HFFc6 (cell line): ENCODE results near the gene RNF186. TPM values are rescaled to one million over a fixed set of nuclear protein-coding genes. Genes with fewer than 3 reads are reported as not detected.
"Not testable (repeated sequence)": the region's sequence is repeated elsewhere in the genome, so short reads cannot be mapped to it uniquely, and the experiment has no call there.

ENCODE experiments used
- DNase-seq: peaks from one replicate; pipeline ENCODE4 v3.0.0-alpha.2; 2018
- H3K27ac Mint-ChIP-seq: 2 replicates; pipeline ENCODE4 v1.8.0; 2020; ENCODE audit warnings: mild to moderate bottlenecking, mixed read lengths
- H3K27me3 Mint-ChIP-seq: 2 replicates; pipeline ENCODE4 v1.8.0; 2021; ENCODE audit warnings: mild to moderate bottlenecking, moderate library complexity, mixed read lengths; ENCODE audit not compliant: insufficient read depth
- H3K36me3 Mint-ChIP-seq: 2 replicates; pipeline ENCODE4 v1.8.0; 2021; ENCODE audit warnings: low read depth, mixed read lengths
- H3K4me1 Mint-ChIP-seq: 2 replicates; pipeline ENCODE4 v1.8.0; 2020; ENCODE audit warnings: low read depth, mixed read lengths
- H3K4me3 Mint-ChIP-seq: 2 replicates; pipeline ENCODE4 v1.8.0; 2020; ENCODE audit warnings: mild to moderate bottlenecking, moderate library complexity, mixed read lengths
- H3K9me3 Mint-ChIP-seq: 2 replicates; pipeline ENCODE4 v1.8.0; 2020; ENCODE audit warnings: mild to moderate bottlenecking, mixed read lengths
- total RNA-seq, 6 experiments: library from RNA; stranded (reverse); fragmentation: NEBNext Ultra II Directional; extraction: Animal tissue kit (Norgen Biotek cat#: 25700); gene quantifications; 2 replicates in 1 of 6; 3 replicates in 5 of 6; pipeline ENCODE4 v1.2.3, GENCODE V29; 2021
- TF ChIP-seq, protein P1 (sequence below): fragments of 200-600 bp; sonication (generic); IDR thresholded peaks from 2 replicates; pipeline ENCODE4 v1.5.0; 2021; ENCODE audit warnings: antibody characterized with exemption, mild to moderate bottlenecking

RNF186 gene
- total RNA-seq, 6 experiments from 2014 or later: not detected

GRCh38 chr1:19819701-19820100 is 4.6 kb upstream of the RNF186 start:
- Mint-ChIP-seq H3K4me3 (no peak overlapping the region), H3K4me1 (peaks cover 5% of the 10 kb centered on the region), H3K27ac (no peak overlapping the region), H3K36me3 (no peaks in the 10 kb centered on the region), H3K9me3 (no peaks in the 10 kb centered on the region), H3K27me3 (peaks cover 14% of the 10 kb centered on the region)
- TF ChIP-seq, protein P1, sequence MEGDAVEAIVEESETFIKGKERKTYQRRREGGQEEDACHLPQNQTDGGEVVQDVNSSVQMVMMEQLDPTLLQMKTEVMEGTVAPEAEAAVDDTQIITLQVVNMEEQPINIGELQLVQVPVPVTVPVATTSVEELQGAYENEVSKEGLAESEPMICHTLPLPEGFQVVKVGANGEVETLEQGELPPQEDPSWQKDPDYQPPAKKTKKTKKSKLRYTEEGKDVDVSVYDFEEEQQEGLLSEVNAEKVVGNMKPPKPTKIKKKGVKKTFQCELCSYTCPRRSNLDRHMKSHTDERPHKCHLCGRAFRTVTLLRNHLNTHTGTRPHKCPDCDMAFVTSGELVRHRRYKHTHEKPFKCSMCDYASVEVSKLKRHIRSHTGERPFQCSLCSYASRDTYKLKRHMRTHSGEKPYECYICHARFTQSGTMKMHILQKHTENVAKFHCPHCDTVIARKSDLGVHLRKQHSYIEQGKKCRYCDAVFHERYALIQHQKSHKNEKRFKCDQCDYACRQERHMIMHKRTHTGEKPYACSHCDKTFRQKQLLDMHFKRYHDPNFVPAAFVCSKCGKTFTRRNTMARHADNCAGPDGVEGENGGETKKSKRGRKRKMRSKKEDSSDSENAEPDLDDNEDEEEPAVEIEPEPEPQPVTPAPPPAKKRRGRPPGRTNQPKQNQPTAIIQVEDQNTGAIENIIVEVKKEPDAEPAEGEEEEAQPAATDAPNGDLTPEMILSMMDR: no peak
- DNase-seq: no peak

- Mint-ChIP-seq H3K36me3 (no peaks in the 10 kb centered on the region), H3K9me3 (no peaks in the 10 kb centered on the region), H3K27ac (no peak overlapping the region), H3K4me3 (no peak overlapping the region), H3K4me1 (no peaks in the 10 kb centered on the region), H3K27me3 (peaks cover 25% of the 10 kb centered on the region)
- no peak for DNase-seq
- TF ChIP-seq, protein P1: no peak
Observed at GRCh38 chr1:19818324-19818723, 3.2 kb upstream of the RNF186 start.

DNA sequence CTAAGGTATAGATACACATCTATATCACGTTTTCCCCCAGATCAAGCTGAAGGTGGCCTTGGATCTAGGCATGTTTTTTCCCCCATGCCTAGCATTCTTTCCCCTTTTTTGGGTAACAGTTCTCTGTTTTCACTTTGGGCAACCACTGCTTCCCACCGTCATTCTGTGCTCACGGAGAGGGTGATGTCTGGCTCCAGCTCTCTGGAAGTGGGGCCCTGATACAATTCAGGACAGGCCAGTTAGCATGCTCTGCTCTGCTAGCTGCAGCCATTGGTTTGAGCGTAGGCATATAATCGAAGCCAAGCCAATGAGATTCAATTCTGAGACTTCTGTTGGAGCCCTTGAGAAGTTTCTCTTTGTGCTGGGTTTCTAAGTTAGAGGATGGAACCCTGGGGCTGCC is 2.1 kb upstream of the RNF186 start:
- no peak for DNase-seq
- Mint-ChIP-seq H3K4me3 (no peak overlapping the region), H3K27ac (no peak overlapping the region), H3K27me3 (peaks cover 24% of the 10 kb centered on the region), H3K4me1 (0 out of 2 replicates have a peak, but pooled peaks cover 5% of the 10 kb centered on the region), H3K36me3 (no peaks in the 10 kb centered on the region), H3K9me3 (no peaks in the 10 kb centered on the region)
- TF ChIP-seq, protein P1: no peak

GRCh38 chr1:19816737-19817086 is 1.6 kb upstream of the RNF186 start:
- H3K27me3 Mint-ChIP-seq: peaks cover 22% of the 10 kb centered on the region
- not testable (repeated sequence) for H3K36me3 Mint-ChIP-seq, H3K9me3 Mint-ChIP-seq, DNase-seq, H3K4me3 Mint-ChIP-seq, H3K27ac Mint-ChIP-seq, H3K4me1 Mint-ChIP-seq

DNA sequence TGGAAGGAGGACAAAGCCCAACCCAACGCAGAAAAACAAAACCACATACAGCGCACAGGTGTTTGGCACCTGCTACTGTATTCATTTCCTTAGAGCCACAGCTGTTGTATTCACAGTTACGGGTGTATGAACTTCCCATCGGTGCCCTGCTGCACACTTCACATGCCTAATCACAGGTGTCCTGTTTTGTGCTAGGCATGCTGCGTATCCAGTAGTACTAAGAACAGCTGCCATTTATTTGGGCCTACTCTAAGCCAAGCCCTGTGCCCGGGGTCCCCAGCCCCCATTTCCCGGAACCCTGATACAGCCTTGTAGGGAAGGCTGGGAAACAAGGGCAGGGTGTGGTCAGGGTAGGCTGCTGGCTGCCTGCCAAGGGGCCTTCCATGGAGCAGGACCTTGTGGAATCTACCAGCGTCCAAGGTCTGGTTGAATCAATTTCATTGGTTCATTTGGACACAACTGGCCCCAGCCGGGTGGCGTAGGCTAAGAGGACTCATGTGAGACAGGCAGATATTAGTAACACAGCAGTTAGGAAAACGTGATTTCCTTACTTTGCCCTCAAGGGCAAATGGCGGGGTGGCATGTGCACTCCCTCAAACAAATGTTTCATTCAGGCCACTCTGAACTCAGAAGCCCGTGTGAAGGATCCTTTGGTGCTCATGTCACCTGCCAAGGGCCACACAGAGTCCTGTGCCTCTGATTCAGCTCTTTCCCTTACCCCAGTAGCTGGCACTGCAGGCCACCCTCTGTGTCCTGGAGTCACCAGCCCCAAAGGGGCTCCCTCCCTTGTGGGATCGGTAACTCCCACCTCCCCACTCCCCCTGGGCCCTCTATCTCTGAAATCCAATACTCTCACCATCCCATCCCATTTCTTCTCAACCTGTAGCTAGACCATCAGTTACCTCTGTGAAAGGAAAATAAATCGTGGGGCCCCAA is 986 bp upstream of the RNF186 start:
- H3K4me3 Mint-ChIP-seq: no peak overlapping the region
- TF ChIP-seq, protein P1: no peak
- H3K27me3 Mint-ChIP-seq: peaks cover 22% of the 10 kb centered on the region
- no peak for DNase-seq
- H3K4me1 Mint-ChIP-seq: 0 out of 2 replicates have a peak, but pooled peaks cover 13% of the 10 kb centered on the region
- no peaks in the 10 kb centered on the region for H3K36me3 Mint-ChIP-seq
- H3K9me3 Mint-ChIP-seq: no peaks in the 10 kb centered on the region
- H3K27ac Mint-ChIP-seq: no peak overlapping the region

DNA sequence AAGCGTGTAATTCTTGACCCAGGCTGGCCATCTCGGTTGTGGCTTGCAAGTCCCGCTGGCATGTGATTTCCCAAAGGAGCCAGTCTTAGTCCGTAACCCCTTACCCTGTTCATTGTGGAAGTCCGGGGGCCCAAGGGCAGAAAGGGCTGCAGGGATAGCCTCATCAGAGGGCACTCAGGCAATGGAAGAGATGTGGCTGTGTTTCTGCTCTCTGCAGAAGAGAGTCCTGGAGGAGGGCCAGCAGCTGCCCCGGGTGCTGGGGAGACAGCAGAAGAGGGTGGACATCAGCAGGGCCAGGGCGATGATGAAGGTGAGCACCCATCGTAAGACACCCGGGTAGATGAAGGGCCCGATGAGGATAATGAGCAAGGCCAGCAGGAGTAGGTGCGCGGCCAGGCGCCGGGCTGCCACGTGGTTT is 830 bp downstream of the RNF186 start:
- Mint-ChIP-seq H3K36me3 (peaks cover 1% of the 10 kb centered on the region; the same call in 1 of the 2 replicates), H3K27me3 (peaks cover 22% of the 10 kb centered on the region), H3K4me1 (0 out of 2 replicates have a peak, but pooled peaks cover 13% of the 10 kb centered on the region), H3K9me3 (peaks cover 1% of the 10 kb centered on the region; the same call in 1 of the 2 replicates), H3K4me3 (no peak overlapping the region), H3K27ac (no peak overlapping the region)
- DNase-seq: no peak
- TF ChIP-seq, protein P1: no peak
